ENCODE results near the gene SLCO2A1. TPM values are rescaled to one million over a fixed set of nuclear protein-coding genes. Genes with fewer than 3 reads are reported as not detected.
A peak's percentile ranks its signal among the peaks of the same experiment; 100 is the strongest.

Gene SLCO2A1
- total and polyA plus RNA-seq, 8 donors = 1.9 to 121 (median 8.8) TPM

DNA sequence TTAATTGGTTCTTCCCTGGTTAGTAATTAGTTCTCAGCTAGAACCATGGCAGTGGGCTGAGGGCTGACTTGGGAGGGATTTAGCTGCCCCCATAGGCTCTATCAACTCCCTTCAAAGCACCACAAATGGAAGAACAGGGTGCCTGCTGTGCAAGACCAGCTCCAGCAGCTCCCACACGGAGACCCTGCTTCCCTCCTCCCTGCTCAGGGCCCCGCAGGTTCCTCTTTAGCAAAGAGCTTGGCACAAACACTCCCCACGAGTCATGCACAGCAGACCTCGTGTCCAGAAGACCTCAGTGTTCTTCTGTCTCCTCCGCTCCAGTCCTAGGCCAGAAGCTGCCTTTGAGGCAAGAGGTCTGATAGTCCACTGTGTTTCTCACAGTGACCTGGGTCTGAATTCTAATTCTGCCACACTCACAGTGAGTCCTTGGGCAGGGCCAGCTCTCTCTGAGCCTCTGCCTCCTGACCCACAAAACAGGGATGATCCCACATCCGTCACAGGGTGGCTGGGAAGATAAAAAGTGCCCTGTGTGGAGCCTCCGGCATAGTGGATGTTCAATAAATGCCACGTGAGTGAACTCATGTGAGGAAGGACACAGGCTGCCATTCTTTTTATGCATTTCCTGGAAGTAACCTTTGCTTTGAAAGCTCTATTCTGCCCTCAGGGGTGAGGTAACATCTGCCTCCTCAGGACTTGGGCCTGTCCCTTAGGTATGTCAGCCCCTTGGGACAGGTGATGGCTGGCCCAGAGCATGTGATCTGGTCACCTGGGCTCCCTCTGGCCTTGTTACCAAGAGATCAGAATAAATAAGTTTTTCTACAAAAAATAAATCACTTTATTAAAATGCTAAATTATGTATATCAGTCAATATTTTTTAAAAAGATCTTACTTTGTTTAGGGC, 141.7 kb downstream of the SLCO2A1 start:
- H3K9me3 ChIP-seq = no peaks in the 10 kb centered on the region
- no peaks in the 10 kb centered on the region for H3K27me3 ChIP-seq
- no peaks in the 10 kb centered on the region for H3K36me3 ChIP-seq
- 55 to 72% (median 62%) methylated on average over 8 of the region's 8 CpGs for WGBS, 5 donors
- H3K4me3 ChIP-seq = no peak overlapping the region
- intact Hi-C loops (cut with DNase I; ENCODE audit: low total_unique reads) = no loop called here
- H3K27ac ChIP-seq = no peak overlapping the region
- no peak for TF ChIP-seq POLR2A (IDR thresholded peaks at IDR 0.05)
- DNase-seq = peak in 1 of 2 donors; percentile 18
- peaks cover 0 to 5% (median 0%) of the 10 kb centered on the region in 4 donors for H3K4me1 ChIP-seq

DNA sequence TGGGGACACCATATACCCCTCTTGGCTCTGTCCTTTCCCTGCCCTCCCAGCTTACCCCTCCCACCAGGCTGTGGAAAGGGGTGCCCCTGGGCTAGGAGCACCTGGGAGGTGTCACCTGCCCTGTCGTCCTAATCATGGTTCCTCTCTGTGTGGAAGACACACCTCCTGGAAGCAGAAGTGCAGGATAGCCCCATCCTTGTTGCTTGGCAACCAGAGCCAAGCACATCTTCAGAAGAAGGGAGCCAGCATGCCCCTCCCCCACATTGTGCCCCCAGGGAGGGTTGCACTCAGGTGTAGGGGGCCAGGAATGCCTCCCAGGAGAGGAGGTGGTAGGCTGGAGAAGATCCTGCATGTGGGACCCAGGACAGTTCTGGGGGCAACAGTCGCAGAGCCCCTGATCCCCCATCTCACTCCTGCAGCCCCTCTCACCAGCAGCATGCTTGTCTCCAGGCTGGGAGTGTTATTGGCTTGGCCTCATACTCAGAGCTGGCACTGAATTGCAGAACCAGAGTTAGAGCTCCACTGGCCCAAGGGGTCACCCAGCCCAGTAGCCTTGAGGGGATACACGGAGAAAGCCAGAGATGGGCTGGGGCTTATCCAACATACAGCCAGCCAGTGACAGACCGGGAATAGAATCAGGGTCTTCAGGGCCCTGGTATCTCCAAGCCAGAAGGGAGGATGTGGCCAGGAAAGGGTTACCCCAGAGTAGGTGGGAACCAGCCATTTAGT, 142.5 kb downstream of the SLCO2A1 start:
- Histone ChIP-seq H3K27me3 (no peaks in the 10 kb centered on the region), H3K4me1 (peaks cover 0 to 9% (median 0%) of the 10 kb centered on the region in 4 donors), H3K9me3 (no peaks in the 10 kb centered on the region), H3K36me3 (no peaks in the 10 kb centered on the region), H3K4me3 (no peak overlapping the region), H3K27ac (no peak overlapping the region)
- intact Hi-C loops (cut with DNase I; ENCODE audit: low total_unique reads) = no loop called here
- 73 to 79% (median 76%) methylated on average over 4 of the region's 4 CpGs for WGBS, 5 donors
- TF ChIP-seq POLR2A (IDR thresholded peaks at IDR 0.05) = no peak
- TF ChIP-seq, protein P1, sequence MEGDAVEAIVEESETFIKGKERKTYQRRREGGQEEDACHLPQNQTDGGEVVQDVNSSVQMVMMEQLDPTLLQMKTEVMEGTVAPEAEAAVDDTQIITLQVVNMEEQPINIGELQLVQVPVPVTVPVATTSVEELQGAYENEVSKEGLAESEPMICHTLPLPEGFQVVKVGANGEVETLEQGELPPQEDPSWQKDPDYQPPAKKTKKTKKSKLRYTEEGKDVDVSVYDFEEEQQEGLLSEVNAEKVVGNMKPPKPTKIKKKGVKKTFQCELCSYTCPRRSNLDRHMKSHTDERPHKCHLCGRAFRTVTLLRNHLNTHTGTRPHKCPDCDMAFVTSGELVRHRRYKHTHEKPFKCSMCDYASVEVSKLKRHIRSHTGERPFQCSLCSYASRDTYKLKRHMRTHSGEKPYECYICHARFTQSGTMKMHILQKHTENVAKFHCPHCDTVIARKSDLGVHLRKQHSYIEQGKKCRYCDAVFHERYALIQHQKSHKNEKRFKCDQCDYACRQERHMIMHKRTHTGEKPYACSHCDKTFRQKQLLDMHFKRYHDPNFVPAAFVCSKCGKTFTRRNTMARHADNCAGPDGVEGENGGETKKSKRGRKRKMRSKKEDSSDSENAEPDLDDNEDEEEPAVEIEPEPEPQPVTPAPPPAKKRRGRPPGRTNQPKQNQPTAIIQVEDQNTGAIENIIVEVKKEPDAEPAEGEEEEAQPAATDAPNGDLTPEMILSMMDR (IDR thresholded peaks at IDR 0.05) = no peak
- TF ChIP-seq POLR2AphosphoS5 (IDR thresholded peaks at IDR 0.05) = no peak
- DNase-seq = no peak

DNA sequence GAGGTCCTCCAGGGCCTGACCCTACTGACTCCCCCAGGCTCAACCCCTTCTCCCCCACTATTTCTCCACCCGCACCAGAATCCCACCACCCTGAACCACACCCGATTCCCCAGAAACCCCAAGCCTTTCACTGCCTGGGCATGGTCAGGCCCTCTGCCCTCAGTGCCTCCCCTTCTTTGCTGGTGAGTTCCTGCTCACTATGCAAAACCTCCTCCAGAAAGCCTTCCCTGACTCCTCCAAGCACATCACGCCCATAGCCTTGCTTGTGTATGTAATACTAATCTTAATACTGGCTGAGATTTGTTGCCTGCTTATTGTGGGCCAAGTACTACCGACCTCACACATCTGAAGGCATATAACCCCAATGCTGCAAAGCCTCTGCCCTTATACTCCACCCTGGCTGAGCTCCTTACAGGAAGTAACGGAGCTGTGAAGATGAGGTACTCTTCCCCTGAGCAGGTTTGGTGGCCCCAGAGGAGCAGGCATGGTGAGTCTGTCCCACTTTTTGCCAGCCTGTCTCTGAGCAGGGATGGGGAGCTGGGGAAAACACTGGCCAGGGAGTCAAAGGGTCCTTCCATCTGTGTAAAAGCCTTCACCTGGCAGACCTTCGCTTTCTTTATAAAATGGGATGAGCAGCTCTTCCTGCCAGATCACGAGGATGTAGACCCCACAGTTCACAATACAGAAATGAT, 143.5 kb downstream of the SLCO2A1 start:
- WGBS, 5 donors = 85 to 90% (median 87%) methylated on average over 7 of the region's 7 CpGs
- Histone ChIP-seq H3K36me3 (no peaks in the 10 kb centered on the region), H3K27ac (no peak overlapping the region), H3K9me3 (no peaks in the 10 kb centered on the region), H3K27me3 (no peaks in the 10 kb centered on the region), H3K4me1 (peaks cover 0 to 13% (median 0%) of the 10 kb centered on the region in 4 donors), H3K4me3 (no peak overlapping the region)
- TF ChIP-seq, protein P1 (IDR thresholded peaks at IDR 0.05) = no peak
- TF ChIP-seq POLR2A (IDR thresholded peaks at IDR 0.05) (no peak), POLR2AphosphoS5 (IDR thresholded peaks at IDR 0.05) (no peak), EP300 (IDR thresholded peaks at IDR 0.05) (no peak)
- no peak for DNase-seq
- intact Hi-C loops (cut with DNase I; ENCODE audit: low total_unique reads) = no loop called here

DNA sequence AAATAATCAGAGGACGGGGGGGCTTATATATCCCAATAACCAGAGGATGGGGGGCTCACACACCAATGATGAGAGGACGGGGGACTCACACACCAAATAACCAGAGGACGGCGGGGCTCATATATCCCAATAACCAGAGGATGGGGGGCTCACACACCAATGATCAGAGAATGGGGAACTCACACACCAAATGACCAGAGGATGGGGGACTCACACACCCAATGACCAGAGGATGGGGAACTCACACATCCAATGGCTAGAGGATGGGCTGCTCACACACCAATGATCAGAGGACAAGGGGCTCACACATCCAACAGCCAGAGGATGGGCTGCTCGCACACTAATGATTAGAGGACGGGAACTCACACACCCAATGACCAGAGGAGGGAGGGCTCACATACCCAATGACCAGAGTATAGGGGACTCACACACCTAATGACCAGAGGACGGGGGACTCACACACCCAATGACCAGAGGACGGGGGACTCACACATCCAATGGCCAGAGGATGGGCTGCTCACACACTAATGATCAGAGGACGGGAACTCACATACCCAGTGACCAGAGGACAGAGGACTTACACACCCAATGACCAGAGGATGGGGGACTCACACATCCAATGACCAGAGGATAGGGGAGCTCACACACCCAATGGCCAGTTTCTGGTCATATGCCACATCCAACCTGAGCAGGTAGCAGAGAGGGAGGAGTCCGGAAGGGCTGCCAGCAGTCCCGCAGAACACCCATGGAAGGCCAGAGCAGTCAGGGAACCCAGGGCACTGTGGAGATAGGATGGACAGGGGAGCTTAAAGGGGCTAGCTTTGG, 144.6 kb downstream of the SLCO2A1 start:
- 88 to 94% (median 91%) methylated on average over 10 to 11 of the region's 11 CpGs for WGBS, 5 donors
- Histone ChIP-seq H3K4me1 (peaks cover 0 to 13% (median 0%) of the 10 kb centered on the region in 4 donors), H3K27ac (no peak overlapping the region), H3K27me3 (no peaks in the 10 kb centered on the region), H3K4me3 (no peak overlapping the region), H3K9me3 (no peaks in the 10 kb centered on the region), H3K36me3 (no peaks in the 10 kb centered on the region)
- TF ChIP-seq POLR2AphosphoS5 (IDR thresholded peaks at IDR 0.05) (no peak), POLR2A (IDR thresholded peaks at IDR 0.05) (no peak), EP300 (IDR thresholded peaks at IDR 0.05) (no peak)
- TF ChIP-seq, protein P1 (IDR thresholded peaks at IDR 0.05) = no peak
- no peak for DNase-seq
- intact Hi-C loops (cut with DNase I; ENCODE audit: low total_unique reads) = no loop called here
